Measurements from ENCODE around the gene TRIML1.
"Not testable (repeated sequence)": the region's sequence is repeated elsewhere in the genome, so short reads cannot be mapped to it uniquely, and the experiment has no call there.

TRIML1 gene

DNA sequence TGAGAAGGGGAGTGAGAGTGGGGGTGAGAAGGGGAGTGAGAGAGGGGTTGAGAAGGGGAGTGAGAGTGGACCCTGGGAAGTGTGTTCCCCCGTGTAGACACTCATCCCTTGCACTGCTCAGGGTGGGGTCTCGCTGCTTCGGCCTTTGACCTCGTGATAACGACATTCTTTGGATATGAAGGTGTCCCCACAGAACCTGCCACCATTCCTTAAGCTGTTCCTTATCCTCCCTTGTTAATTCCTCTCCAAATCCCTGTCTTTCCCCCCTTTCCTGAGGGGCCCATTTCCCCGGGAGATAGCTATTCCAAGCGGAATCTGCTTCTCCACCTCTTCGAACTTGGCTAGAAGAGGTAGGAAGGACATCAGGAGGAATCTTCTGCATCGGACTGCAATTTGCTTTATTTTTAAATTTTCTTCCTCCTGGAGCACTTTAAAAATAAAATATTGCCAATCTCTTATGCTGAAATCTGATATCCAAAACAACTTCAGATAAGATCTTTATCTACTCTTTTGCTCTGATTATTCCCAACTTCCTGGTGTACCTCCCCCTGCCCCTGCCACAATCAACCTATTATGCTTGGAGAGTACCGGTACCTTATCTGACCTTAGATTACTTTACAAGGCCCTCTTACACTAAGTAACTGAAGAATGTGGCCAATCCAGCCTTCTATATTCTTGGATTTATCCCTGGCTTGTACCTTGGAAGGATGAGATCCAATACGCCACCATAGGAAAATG lies 15.6 kb downstream of the TRIML1 start:
- no peak for DNase-seq

DNA sequence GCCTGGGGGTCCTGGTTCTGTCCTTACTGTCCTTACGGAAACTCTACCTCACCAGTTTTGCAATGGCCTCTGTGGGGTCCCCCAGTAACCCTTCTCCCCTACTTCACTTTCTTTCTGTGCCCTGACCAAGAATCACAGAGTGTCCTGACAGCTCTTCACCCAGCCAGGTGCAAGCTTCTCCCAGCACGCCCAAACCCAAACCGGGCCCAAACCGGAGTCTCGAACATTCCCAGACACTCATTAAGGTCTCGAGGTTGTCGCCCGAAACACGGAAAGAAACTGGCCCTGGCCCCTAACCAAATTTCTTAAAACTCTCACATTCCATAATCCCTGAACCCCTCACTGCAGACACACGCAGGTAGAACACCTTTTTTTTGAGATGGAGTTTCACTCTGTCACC lies 19.1 kb downstream of the TRIML1 start:
- DNase-seq: no peak

DNA sequence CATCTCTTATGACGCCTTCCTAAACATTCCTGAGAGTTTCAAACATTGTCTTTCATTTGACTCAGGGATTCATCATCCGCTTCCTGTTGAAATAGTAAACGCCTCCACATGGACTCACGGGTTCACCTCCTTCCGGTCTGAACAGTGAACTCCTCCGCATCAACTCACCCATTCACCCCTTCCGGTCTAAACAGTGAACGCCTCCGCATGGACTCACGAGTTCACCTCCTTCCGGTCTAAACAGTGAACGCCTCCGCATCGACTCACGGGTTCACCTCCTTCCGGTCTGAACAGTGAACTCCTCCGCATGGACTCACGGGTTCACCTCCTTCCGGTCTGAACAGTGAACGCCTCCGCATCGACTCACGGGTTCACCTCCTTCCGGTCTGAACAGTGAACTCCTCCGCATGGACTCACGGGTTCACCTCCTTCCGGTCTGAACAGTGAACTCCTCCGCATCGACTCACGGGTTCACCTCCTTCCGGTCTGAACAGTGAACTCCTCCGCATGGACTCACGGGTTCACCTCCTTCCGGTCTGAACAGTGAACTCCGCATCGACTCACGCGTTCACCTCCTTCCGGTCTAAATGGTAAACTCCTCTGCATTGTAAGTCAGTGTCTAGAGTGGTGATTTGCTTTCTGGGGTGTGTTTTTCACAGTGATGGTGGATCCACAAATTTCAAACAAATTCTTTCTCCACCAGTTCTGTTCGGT lies 20.4 kb downstream of the TRIML1 start:
- DNase-seq: not testable (repeated sequence)

DNA sequence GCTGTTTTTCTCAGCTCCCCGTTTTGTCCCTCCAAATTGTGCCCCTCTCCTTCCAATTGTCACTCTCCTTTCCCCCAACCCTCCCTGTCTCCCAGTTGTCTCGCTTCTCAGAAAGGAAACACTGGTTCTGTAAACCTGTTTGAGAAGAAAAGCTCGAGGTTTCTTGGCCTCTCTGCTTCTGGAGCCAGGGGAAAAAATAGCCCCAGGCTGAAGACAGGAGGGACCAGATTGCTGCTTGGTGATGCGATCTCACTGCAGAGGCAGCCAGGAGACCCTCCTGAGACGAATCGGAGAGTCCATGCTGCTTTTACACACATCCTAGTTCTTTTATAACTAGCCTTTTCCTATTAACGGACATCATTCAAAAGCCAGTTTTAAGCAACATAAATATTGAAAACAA lies 21.2 kb downstream of the TRIML1 start:
- no peak for DNase-seq

DNA sequence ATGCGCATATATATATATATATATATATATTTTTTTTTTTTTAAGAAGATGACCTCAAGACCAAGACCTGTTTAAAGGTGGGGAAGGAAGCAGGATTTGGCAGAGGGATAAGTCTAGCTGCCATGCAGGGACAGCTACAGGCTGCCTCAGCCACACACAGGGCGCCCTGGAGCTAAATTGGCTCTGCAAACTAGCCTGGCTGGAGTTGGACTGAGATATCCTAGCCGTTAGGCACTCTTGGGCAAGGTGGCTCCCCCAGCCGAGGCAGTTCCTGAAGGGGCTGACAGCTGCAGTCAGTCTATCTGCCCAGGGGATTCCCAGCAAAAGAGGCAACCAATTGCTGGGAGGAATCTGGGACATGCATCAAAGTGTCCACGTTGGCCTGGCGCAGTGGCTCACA lies 21.9 kb downstream of the TRIML1 start:
- DNase-seq: no peak

DNA sequence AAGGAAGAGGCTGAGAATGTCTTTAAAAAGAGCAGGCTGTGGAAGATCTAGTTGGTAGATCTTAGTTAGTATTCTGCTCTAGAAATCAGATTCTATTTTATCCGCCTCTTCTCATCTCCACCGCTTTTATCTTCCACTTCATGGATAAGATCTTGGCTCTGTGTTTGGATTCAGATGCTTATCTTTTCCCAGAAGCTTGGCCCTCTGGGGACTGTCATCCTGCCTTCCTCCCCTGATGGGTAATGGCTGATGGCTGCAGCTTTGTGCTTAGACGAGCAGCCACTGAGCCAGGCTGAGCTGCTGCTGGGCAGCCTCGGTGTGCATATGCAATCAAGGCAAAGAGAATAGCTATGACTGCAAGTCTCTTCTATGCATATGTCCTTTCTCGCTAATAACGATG lies 23.5 kb downstream of the TRIML1 start:
- no peak for DNase-seq

DNA sequence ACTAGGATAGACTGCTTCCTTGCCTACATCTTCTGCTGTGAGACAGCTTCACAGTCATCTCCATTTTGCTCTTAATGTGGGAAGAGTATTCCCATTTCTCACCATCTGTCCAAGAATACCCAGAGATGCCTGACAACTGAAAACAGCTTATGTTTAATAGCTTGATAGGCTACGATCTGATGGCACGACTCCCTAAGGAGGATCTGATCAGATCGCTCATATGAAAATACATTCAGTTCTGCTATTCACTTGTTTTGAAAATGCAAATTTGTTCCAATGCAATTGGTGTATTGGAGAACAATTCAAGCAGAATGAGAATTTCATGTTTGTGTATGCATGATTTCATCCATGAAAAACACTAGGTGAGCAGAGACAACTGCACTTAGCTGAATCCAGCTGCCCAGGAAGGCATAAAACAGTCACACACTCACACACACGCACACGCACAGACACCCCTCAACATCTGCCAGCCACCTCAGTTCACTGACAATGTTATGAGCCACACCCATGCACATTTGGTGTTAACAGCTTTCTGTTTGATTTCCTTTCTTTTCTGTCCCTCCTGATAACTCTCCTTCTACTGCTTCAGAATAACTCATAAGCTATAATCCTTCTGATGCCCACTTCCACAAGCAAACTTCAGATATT lies 29.6 kb downstream of the TRIML1 start:
- DNase-seq: no peak

DNA sequence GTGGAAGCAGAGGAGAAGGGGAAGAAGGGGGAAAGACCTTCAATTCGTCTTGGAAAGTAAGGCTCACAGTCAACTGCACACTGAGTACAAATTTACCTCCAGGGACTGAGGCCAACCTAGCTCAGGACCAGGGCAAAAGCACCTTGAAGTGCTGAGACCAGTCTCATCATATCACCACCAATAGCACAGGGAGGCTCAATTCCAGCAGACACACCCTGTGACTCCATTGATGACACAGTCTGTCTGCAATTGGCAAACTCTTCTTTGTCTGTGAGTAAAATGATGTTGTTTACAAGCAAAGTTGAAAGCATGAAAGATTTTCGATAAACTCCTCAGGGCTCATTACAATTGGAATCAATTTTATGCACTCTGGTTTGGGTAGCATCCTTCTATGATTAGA lies 32.3 kb downstream of the TRIML1 start:
- DNase-seq: no peak

DNA sequence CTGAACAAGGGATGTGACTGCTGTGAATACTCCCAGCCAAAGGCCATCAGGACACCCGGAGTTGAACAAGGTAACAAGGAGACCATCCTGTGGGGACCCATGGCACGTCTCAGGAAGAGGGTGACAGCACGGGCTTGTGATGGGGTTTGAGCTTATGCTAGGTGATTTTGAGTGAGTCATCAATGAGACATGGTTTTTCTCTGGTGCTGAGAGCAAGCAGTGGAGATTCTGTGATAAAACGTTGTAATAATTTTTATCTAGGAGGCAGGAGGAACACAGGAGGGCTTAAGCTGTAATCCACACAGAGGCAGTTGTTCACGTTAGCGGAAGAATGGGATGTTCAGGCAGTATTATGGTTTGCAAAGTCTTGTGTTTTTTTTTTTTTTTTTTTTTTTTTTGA lies 36.0 kb downstream of the TRIML1 start:
- DNase-seq: no peak

DNA sequence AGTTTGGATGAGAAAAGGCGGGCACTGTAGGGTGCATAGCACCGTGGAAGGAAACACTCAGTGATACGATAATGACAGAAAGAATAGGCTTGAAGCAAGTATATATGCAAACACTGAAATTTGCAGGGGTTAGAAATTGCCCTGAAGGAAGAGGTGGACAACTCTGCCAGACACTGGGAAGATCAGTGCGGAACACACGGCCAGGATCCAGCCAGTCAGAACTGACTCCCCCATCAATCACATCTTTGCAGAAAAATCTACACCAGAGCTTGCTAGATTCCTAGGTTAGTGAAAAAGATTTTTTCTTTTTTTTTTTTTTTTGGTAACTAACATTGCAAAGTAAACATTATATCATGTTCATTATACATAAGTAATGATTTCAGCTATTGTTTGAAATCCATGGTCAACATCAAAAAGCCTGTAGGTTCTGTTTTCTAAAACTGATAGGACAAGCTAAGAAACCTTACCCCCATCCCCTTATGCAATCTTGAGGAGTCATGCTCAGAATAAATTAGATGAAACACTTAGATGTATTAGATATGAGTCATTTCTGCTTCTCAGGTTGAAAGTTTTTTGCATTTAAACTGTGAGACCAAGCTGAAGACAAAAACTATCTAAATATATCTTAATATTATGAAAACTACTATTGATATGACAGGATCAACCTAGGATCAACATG lies 38.9 kb downstream of the TRIML1 start:
- no peak for DNase-seq

DNA sequence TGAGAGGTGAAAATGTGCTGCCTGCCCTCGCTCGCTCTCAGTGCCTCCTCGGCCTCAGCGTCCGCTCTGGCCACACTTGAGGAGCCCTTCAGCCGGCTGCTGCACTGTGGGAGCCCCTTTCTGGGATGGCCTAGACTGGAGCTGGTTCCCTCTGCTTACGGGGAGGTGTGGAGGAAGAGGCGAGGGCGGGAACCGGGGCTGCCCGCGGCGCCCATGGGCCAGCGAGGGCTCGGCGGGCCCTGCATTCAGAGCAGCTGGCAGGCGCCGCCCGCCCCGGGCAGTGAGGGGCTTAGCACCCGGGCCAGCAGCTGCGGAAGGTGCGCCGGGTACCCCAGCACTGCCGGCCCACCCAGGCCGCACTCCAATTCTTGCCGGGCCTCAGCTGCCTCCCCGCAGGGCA lies 39.6 kb downstream of the TRIML1 start:
- no peak for DNase-seq

DNA sequence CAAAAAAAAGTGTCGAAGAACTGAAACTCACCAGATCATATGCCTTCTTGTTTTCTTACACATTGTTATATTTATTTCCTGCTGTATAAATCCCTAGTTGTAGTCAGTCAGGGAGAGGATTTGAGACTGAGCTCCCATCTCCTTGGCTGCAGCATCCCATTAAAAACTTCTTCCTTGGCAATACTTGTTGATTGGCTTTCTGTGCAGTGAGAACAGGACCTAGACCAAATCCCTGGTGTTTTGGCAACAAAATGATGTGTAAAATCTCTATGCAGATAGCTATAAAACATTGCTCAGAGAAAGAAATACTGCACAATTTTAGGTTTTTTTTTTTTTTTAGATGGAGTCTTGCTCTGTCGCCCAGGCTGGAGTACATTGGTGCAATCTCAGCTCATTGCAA lies 47.9 kb downstream of the TRIML1 start:
- DNase-seq: no peak

DNA sequence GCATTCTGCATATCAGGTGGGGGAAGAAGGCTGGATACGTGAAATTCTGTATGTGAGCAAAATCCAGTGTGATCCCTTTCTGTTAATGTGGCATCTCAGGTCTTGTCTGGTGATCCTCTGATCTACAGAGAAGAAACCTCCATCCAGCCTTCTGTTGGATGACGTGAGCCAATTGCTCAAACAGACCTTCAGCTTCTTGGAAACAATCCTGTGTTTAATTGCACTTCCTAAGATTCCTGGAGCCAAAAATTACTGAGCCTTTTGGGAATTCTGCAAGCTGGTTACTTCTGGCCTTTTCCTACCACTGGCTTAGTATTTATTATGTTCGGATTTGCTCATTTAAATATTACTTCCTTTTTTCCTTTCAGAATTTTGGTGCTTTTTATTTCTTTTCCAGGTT lies 51.2 kb downstream of the TRIML1 start:
- no peak for DNase-seq

DNA sequence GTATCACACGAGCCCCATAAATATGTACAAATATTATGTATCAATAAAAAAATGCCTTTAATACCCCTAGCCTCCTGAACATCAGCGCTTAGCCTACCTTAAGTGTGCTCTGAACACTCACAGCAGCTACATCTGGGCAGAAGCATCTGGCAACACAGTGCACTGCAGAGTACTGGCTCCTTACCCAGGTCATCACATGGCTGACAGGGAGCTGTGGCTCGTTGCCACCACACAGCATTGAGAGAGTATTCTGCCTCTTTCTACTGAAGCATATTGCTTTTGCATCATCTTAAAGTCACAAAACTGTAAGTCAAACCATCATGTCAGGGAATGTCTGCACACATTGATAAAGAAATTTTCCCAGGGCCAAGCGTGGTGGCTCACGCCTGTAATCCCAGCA lies 55.2 kb downstream of the TRIML1 start:
- DNase-seq: no peak

DNA sequence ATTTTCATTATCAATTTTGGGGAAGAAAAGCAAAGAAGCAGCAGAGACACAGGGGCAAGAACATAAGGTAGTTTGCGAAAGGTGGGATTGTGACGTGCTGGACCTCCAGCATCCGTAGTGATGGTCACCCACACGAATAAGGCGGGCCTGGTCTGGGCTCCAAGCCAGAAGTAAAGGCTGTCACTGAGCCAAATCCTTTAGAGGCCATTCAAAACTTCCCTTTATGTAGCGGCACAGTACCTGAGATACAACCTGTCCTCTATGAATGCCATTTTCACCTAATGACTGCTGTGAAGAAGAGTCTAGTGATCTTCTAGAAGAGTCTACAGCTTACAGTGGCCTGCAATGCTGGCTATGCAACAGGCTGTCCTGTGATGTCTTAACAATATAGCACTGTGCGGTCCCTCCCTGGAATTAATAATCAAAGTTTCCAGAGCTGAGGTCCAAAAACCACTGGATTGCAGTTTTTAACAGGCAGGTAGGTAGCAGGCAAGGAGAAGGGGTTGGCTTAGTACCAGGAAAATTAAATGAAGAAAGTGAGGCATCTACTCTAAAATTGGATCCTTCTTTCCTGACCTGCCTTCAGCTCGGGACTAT lies 56.2 kb downstream of the TRIML1 start:
- DNase-seq: peak; percentile 3

DNA sequence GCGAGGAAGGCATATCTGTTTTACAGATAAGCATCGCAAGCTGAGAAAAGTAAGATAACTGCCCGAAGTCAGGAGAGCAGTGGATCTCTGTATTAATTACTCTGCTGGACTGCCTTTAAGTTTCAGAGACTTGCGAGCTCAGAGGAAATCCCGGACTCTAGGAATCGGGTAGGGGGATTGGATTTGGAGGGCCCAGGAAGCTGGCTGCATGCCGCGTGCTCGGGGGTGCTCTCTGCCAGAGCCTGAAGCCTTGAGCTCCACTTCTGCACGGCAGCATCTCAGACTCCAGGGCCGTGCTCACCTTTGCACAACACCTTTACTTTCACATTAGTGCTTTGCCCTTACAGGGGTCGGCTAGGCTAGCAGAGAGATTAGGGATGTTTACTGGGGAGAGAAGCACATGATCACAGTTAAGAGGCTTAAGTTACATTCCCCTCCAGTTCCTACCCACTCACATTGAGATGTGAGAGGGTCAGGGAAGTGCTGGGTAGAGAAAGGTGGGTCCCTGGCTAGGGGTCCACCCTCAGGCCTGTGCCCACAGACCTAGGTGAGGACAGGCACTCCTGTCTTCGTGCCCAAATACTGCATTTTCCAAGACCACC lies 57.0 kb downstream of the TRIML1 start:
- no peak for DNase-seq
